SK-N-SH (cell line): ENCODE measurements around the gene ANKK1. TPM values are rescaled to one million over a fixed set of nuclear protein-coding genes. Genes with fewer than 3 reads are reported as not detected.

Experiments used
- CTCF ChIA-PET: fragments of 300-600, 350-600 bp; formaldehyde crosslinking; extraction: SDS; loops from one replicate; lab custom pipeline; 2021; lab: Yijun Ruan, JAX
- POLR2A ChIA-PET: fragments of 350-600 bp; sonication (Branson Sonifier 250); formaldehyde crosslinking; extraction: SDS; loops from one replicate; lab custom pipeline; 2020; ENCODE audit warnings: antibody characterized with exemption, inconsistent platforms; lab: Yijun Ruan, JAX
- DNase-seq: peaks from one replicate; pipeline ENCODE4 v3.0.0; 2012
- H2AFZ ChIP-seq: fragments of 200-600 bp; sonication (generic); 2 replicates; pipeline ENCODE4 v1.8.1; 2016; ENCODE audit warnings: antibody characterized with exemption, mild to moderate bottlenecking, low read depth
- H3F3A ChIP-seq: fragments of 200-600 bp; sonication (generic); replicated peaks from 2 replicates; pipeline ENCODE3; 2016; ENCODE audit warnings: antibody characterized with exemption, mild to moderate bottlenecking; ENCODE audit not compliant: insufficient read depth
- H3K27ac ChIP-seq, 2 experiments: fragments of 200-500 bp in 1 of 2; fragments of 200-600 bp in 1 of 2; sonication (Bioruptor generic) in 1 of 2; sonication (generic), shearing (Covaris generic) in 1 of 2; 2 replicates each; pipeline versions ENCODE4 v1.5.1 to v1.6.1; 2014 to 2016; ENCODE audit warnings: low read depth in 2 of 2, inconsistent platforms in 1 of 2, low read length in 1 of 2, mild to moderate bottlenecking in 1 of 2, mixed read lengths in 1 of 2
- H3K27me3 ChIP-seq: fragments of 200-600 bp; sonication (generic), shearing (Covaris generic); 2 replicates; pipeline ENCODE4 v1.6.1; 2016; ENCODE audit warnings: mixed run types; ENCODE audit not compliant: insufficient read depth
- H3K36me3 ChIP-seq, 2 experiments: fragments of 200-500 bp in 1 of 2; fragments of 200-600 bp in 1 of 2; sonication (Bioruptor generic) in 1 of 2; sonication (generic) in 1 of 2; replicated peaks in 1 of 2; 2 replicates each; pipeline versions ENCODE3 to v1.5.1; 2014 to 2016; ENCODE audit warnings: low read length in 1 of 2, mild to moderate bottlenecking in 1 of 2; ENCODE audit not compliant: insufficient read depth in 2 of 2, control insufficient read depth in 1 of 2
- H3K4me1 ChIP-seq, 2 experiments: fragments of 200-500 bp in 1 of 2; fragments of 200-600 bp in 1 of 2; sonication (Bioruptor generic) in 1 of 2; sonication (generic), shearing (Covaris generic) in 1 of 2; 2 replicates each; pipeline versions ENCODE4 v1.5.1 to v1.6.1; 2014 to 2016; ENCODE audit warnings: low read depth in 1 of 2, low read length in 1 of 2, mixed run types in 1 of 2; ENCODE audit not compliant: insufficient read depth in 2 of 2, control insufficient read depth in 1 of 2
- H3K4me2 ChIP-seq: fragments of 200-600 bp; sonication (generic), shearing (Covaris generic); 2 replicates; pipeline ENCODE4 v1.6.1; 2017; ENCODE audit warnings: mixed run types
- H3K4me3 ChIP-seq, 2 experiments: fragments of 200-500 bp in 1 of 2; fragments of 200-600 bp in 1 of 2; sonication (Bioruptor generic) in 1 of 2; sonication (generic), shearing (Covaris generic) in 1 of 2; 2 replicates each; pipeline versions ENCODE4 v1.5.1 to v1.8.1; 2014 to 2016; ENCODE audit warnings: low read depth in 2 of 2, inconsistent platforms in 1 of 2, low read length in 1 of 2, mild to moderate bottlenecking in 1 of 2, mixed read lengths in 1 of 2, moderate library complexity in 1 of 2
- H3K79me2 ChIP-seq: fragments of 200-600 bp; sonication (generic); 2 replicates; pipeline ENCODE4 v1.8.1; 2017; ENCODE audit warnings: mild to moderate bottlenecking; ENCODE audit not compliant: insufficient read depth
- H3K9ac ChIP-seq: fragments of 200-600 bp; sonication (generic); 2 replicates; pipeline ENCODE4 v1.6.1; 2017; ENCODE audit warnings: mixed run types
- H3K9me2 ChIP-seq: fragments of 200-600 bp; sonication (generic); 2 replicates; pipeline ENCODE4 v1.6.1; 2017; ENCODE audit warnings: mixed run types
- H3K9me3 ChIP-seq: fragments of 200-600 bp; sonication (generic); 2 replicates; pipeline ENCODE4 v1.6.1; 2017; ENCODE audit warnings: mixed run types, mild to moderate bottlenecking, moderate library complexity
- H4K20me1 ChIP-seq: fragments of 200-600 bp; sonication (generic); 2 replicates; pipeline ENCODE4 v1.6.1; 2017; ENCODE audit warnings: mild to moderate bottlenecking, mixed run types; ENCODE audit not compliant: insufficient read depth
- CHD2 ChIP-seq: fragments of 150-350 bp; IDR thresholded peaks from 2 replicates; pipeline ENCODE4 v1.6.1; 2018; ENCODE audit warnings: low read length; ENCODE audit not compliant: partially characterized antibody
- ELF1 ChIP-seq: IDR thresholded peaks from 2 replicates; pipeline ENCODE4 v1.4.0; 2012
- EZH2phosphoT487 ChIP-seq: fragments of 200-600 bp; sonication (generic); IDR thresholded peaks from 2 replicates; pipeline ENCODE4 v1.6.1; 2017; ENCODE audit warnings: low read depth, mixed run types, mild to moderate bottlenecking, antibody characterized with exemption, moderate library complexity, borderline replicate concordance
- FOXJ3 ChIP-seq: sonication (generic); formaldehyde crosslinking; IDR thresholded peaks from 2 replicates; pipeline ENCODE4 v1.5.1; 2020; ENCODE audit warnings: mild to moderate bottlenecking, missing genetic modification reagents
- FOXM1 ChIP-seq: IDR thresholded peaks from 2 replicates; pipeline ENCODE4 v1.4.0; 2012; ENCODE audit warnings: low read depth, mild to moderate bottlenecking
- GABPA ChIP-seq: IDR thresholded peaks from 2 replicates; pipeline ENCODE4 v1.4.0; 2012; ENCODE audit warnings: low read depth, mild to moderate bottlenecking
- JUND ChIP-seq: IDR thresholded peaks from 2 replicates; pipeline ENCODE4 v1.4.0; 2012
- MEF2A ChIP-seq: IDR thresholded peaks from 2 replicates; pipeline ENCODE4 v1.4.0; 2012; ENCODE audit warnings: low read depth, borderline replicate concordance
- MXI1 ChIP-seq: IDR thresholded peaks from 2 replicates; pipeline ENCODE4 v1.6.1; 2012; ENCODE audit warnings: mild to moderate bottlenecking, low read depth, low read length, improper control_type of control experiment
- POLR2AphosphoS5 ChIP-seq: IDR thresholded peaks from 2 replicates; pipeline ENCODE4 v1.6.1; 2012; ENCODE audit warnings: low read depth, low read length
- RCOR1 ChIP-seq: fragments of 150-350 bp; IDR thresholded peaks from 2 replicates; pipeline ENCODE4 v1.6.1; 2017; ENCODE audit warnings: antibody characterized with exemption, low read length
- RFX5 ChIP-seq: IDR thresholded peaks from 2 replicates; pipeline ENCODE4 v1.6.1; 2012; ENCODE audit warnings: mild to moderate bottlenecking, improper control_type of control experiment, low read length
- RXRA ChIP-seq: IDR thresholded peaks from 2 replicates; pipeline ENCODE4 v1.4.0; 2012; ENCODE audit warnings: low read depth, mild to moderate bottlenecking, borderline replicate concordance
- SIN3A ChIP-seq: IDR thresholded peaks from 2 replicates; pipeline ENCODE4 v1.6.1; 2012; ENCODE audit warnings: low read depth, mild to moderate bottlenecking, low read length, moderate library complexity, borderline replicate concordance
- TAF1 ChIP-seq: IDR thresholded peaks from 2 replicates; pipeline ENCODE4 v1.6.1; 2012; ENCODE audit warnings: low read depth, mild to moderate bottlenecking, low read length, moderate library complexity, borderline replicate concordance
- TCF12 ChIP-seq: IDR thresholded peaks from 2 replicates; pipeline ENCODE4 v1.4.0; 2012
- WGBS: methylation state at CpG from one replicate; pipeline ENCODE4 v1.1.6; 2017; ENCODE audit warnings: low lambda C conversion rate; 5-methylcytosine and 5-hydroxymethylcytosine counted together
- polyA plus RNA-seq, 3 experiments: library from polyadenylated mRNA; depleted of rRNA; stranded (reverse); fragments of >200 nt; gene quantifications; 2 replicates each; pipeline ENCODE4 v1.2.3, GENCODE V29; 2012
- TF ChIP-seq, protein P1 (sequence below): IDR thresholded peaks from 2 replicates; pipeline ENCODE4 v1.4.0; 2012; ENCODE audit warnings: low read depth
- TF ChIP-seq, protein P2 (sequence below): IDR thresholded peaks from 2 replicates; pipeline ENCODE4 v1.4.0; 2012; ENCODE audit warnings: low read depth, borderline replicate concordance
- TF ChIP-seq, protein P3 (sequence below): fragments of 150-350 bp; IDR thresholded peaks from 2 replicates; pipeline ENCODE4 v1.6.1; 2017; ENCODE audit warnings: antibody characterized with exemption, low read length, low read depth, borderline replicate concordance
- TF ChIP-seq, protein P4 (sequence below): IDR thresholded peaks from 2 replicates; pipeline ENCODE4 v1.4.0; 2012; ENCODE audit warnings: low read depth, borderline replicate concordance

The ANKK1 gene
- polyA plus RNA-seq, 1 of the 3 experiments (the other 2 are of a cell fraction), result 0.05 TPM

DNA sequence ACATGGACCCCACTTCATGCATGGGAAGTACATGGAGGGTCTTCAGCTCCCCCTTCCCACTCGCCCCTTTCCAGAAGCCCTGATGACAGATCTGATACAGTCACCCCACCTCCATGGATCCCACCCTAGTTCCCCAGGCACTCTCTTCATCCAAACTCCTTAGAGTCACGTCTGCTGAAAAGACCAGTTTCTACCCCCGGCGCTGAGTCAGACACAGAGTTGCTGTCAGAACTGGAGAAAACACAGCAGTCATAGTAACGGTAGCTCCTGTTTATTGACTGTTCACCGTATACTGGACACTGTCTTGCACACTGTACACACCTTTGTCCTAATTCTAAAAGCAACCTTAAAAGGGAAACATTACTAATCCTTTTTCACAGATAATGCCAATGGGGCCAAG lies 58.5 kb downstream of the ANKK1 start:
- DNase-seq, result no peak
- 48% methylated on average over 6 of the region's 6 CpGs for WGBS
- no peak overlapping the region for H3K4me2 ChIP-seq
- no peak overlapping the region; a peak in 1 of 4 replicates for H3K27ac ChIP-seq
- no peak overlapping the region for H3K4me3 ChIP-seq
- H3K79me2 ChIP-seq, result no peaks in the 10 kb centered on the region
- H4K20me1 ChIP-seq, result no peaks in the 10 kb centered on the region
- H3K9me3 ChIP-seq, result no peaks in the 10 kb centered on the region
- H3K9me2 ChIP-seq, result no peaks in the 10 kb centered on the region
- no peaks in the 10 kb centered on the region; the same call in 1 of the 2 replicates for H3K27me3 ChIP-seq
- no peak overlapping the region for H3K9ac ChIP-seq
- TF ChIP-seq SIN3A (no peak), RCOR1 (no peak), TCF12 (no peak), MXI1 (no peak), JUND (no peak), RFX5 (no peak), EZH2phosphoT487 (no peak), TAF1 (no peak), ELF1 (no peak)
- TF ChIP-seq, protein P1, sequence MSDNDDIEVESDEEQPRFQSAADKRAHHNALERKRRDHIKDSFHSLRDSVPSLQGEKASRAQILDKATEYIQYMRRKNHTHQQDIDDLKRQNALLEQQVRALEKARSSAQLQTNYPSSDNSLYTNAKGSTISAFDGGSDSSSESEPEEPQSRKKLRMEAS, result no peak
- TF ChIP-seq, all 33 proteins: peak for 0
- Histone ChIP-seq H3K4me1 (peaks cover 0 to 50% of the 10 kb centered on the region in 2 experiments; a peak in 1 of 4 replicates), H2AFZ (no peak overlapping the region), H3F3A (no peaks in the 10 kb centered on the region), H3K36me3 (no peaks in the 10 kb centered on the region)
- CTCF ChIA-PET, result no interaction called here
- POLR2A ChIA-PET, result no interaction called here

DNA sequence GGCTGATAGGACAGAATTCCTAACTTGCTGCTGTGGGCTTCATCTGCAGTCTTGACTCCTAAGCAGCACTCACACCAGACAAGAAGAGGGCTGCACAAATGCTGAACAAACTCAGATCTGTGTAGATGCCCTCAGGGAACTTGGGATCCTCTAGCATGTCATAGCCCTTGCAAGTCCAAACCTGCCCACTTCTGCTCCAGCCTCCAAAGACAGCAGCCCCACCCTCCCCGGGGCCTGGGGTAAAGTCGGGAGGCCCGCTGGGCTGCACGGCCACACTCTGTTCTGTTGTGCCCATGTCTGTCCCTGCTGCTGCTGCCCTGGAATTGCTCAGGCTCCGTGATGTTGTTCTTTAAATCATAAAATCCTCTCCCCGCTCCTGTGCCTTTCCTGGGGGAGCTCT lies 59.4 kb downstream of the ANKK1 start:
- Histone ChIP-seq H3K9me2 (no peaks in the 10 kb centered on the region), H3K9ac (no peak overlapping the region), H3K27me3 (no peaks in the 10 kb centered on the region; the same call in 1 of the 2 replicates), H3K9me3 (no peaks in the 10 kb centered on the region), H4K20me1 (no peaks in the 10 kb centered on the region), H3K4me1 (peaks cover 0 to 48% of the 10 kb centered on the region in 2 experiments; a peak in 1 of 4 replicates), H3K79me2 (no peaks in the 10 kb centered on the region), H3K27ac (peak overlapping the region in 1 of 2 experiments; percentile 47; a peak in 1 of 4 replicates), H3K36me3 (no peaks in the 10 kb centered on the region), H3F3A (no peaks in the 10 kb centered on the region), H2AFZ (no peak overlapping the region), H3K4me3 (no peak overlapping the region), H3K4me2 (no peak overlapping the region)
- ChIA-PET POLR2A (no interaction called here), CTCF (no interaction called here)
- TF ChIP-seq TAF1 (no peak), RFX5 (no peak), ELF1 (no peak), FOXJ3 (no peak), MEF2A (no peak), FOXM1 (no peak), GABPA (no peak), RXRA (no peak), POLR2AphosphoS5 (no peak), JUND (no peak), CHD2 (no peak)
- TF ChIP-seq, protein P2, sequence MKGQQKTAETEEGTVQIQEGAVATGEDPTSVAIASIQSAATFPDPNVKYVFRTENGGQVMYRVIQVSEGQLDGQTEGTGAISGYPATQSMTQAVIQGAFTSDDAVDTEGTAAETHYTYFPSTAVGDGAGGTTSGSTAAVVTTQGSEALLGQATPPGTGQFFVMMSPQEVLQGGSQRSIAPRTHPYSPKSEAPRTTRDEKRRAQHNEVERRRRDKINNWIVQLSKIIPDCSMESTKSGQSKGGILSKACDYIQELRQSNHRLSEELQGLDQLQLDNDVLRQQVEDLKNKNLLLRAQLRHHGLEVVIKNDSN, result no peak
- TF ChIP-seq, protein P1, result no peak
- TF ChIP-seq, protein P3, sequence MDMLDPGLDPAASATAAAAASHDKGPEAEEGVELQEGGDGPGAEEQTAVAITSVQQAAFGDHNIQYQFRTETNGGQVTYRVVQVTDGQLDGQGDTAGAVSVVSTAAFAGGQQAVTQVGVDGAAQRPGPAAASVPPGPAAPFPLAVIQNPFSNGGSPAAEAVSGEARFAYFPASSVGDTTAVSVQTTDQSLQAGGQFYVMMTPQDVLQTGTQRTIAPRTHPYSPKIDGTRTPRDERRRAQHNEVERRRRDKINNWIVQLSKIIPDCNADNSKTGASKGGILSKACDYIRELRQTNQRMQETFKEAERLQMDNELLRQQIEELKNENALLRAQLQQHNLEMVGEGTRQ, result no peak
- TF ChIP-seq, protein P4, sequence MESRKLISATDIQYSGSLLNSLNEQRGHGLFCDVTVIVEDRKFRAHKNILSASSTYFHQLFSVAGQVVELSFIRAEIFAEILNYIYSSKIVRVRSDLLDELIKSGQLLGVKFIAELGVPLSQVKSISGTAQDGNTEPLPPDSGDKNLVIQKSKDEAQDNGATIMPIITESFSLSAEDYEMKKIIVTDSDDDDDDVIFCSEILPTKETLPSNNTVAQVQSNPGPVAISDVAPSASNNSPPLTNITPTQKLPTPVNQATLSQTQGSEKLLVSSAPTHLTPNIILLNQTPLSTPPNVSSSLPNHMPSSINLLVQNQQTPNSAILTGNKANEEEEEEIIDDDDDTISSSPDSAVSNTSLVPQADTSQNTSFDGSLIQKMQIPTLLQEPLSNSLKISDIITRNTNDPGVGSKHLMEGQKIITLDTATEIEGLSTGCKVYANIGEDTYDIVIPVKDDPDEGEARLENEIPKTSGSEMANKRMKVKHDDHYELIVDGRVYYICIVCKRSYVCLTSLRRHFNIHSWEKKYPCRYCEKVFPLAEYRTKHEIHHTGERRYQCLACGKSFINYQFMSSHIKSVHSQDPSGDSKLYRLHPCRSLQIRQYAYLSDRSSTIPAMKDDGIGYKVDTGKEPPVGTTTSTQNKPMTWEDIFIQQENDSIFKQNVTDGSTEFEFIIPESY, result no peak
- peak; percentile 44 for DNase-seq
- 56% methylated on average over 5 of the region's 6 CpGs for WGBS
